PC-9 (cell line): ENCODE measurements around the gene RIMOC1. TPM values are rescaled to one million over a fixed set of nuclear protein-coding genes. Genes with fewer than 3 reads are reported as not detected.

Experiments used
- BruUV-seq: library from RNA; stranded (reverse); fragments of 400-500 nt; replicated peaks from 2 replicates; lab custom pipeline; 2021; lab: Mats Ljungman, UMichigan
- CTCF ChIA-PET: fragments of 300-600 bp; sonication (Branson Sonifier 250); formaldehyde crosslinking; loops from one replicate; lab custom pipeline; 2022; ENCODE audit warnings: antibody characterized with exemption; lab: Charles Lee
- POLR2A ChIA-PET: fragments of 300-600 bp; sonication (Branson Sonifier 250); formaldehyde crosslinking; loops from one replicate; lab custom pipeline; 2022; ENCODE audit warnings: antibody characterized with exemption; ENCODE audit not compliant: unreplicated experiment; lab: Charles Lee
- DNase-seq, 2 experiments: peaks; one replicate each; pipeline versions ENCODE4 v3.0.0 to v3.0.0-alpha.2; 2015 to 2022; ENCODE audit warnings: mixed read lengths in 1 of 2
- H2AFZ ChIP-seq: fragments of 200-600 bp; sonication (generic); 2 replicates; pipeline ENCODE4 v1.8.1; 2017; ENCODE audit warnings: antibody characterized with exemption
- H3F3A ChIP-seq: fragments of 200-600 bp; sonication (generic); 2 replicates; pipeline ENCODE4 v1.8.1; 2017; ENCODE audit warnings: antibody characterized with exemption, mild to moderate bottlenecking, low read depth; ENCODE audit not compliant: insufficient read depth
- H3K27ac ChIP-seq: fragments of 200-600 bp; sonication (generic); 2 replicates; pipeline ENCODE4 v1.6.1; 2016; ENCODE audit warnings: mixed run types
- H3K27me3 ChIP-seq: fragments of 200-600 bp; sonication (generic); 2 replicates; pipeline ENCODE4 v1.6.1; 2016; ENCODE audit warnings: low read depth, mixed run types; ENCODE audit not compliant: insufficient read depth
- H3K36me3 ChIP-seq: fragments of 200-600 bp; sonication (generic); 2 replicates; pipeline ENCODE4 v1.6.1; 2016; ENCODE audit warnings: low read depth, mixed run types
- H3K4me1 ChIP-seq: fragments of 200-600 bp; sonication (generic); replicated peaks from 2 replicates; pipeline ENCODE4 v1.6.1; 2016; ENCODE audit warnings: mixed run types; ENCODE audit not compliant: insufficient read depth
- H3K4me2 ChIP-seq: fragments of 200-600 bp; sonication (generic); 2 replicates; pipeline ENCODE4 v1.6.1; 2017; ENCODE audit warnings: mixed run types
- H3K4me3 ChIP-seq: fragments of 200-600 bp; sonication (generic); 2 replicates; pipeline ENCODE4 v1.6.1; 2016; ENCODE audit warnings: mixed run types
- H3K79me2 ChIP-seq: fragments of 200-600 bp; sonication (generic); 2 replicates; pipeline ENCODE4 v1.6.1; 2017; ENCODE audit warnings: low read depth, mixed run types
- H3K9me2 ChIP-seq: fragments of 200-600 bp; sonication (generic); 2 replicates; pipeline ENCODE4 v1.8.1; 2017; ENCODE audit warnings: mild to moderate bottlenecking; ENCODE audit not compliant: insufficient read depth
- H3K9me3 ChIP-seq: fragments of 200-600 bp; sonication (generic); 2 replicates; pipeline ENCODE4 v1.8.1; 2016; ENCODE audit warnings: low read depth; ENCODE audit not compliant: insufficient read depth
- H4K20me1 ChIP-seq: fragments of 200-600 bp; sonication (generic); 2 replicates; pipeline ENCODE4 v1.8.1; 2017; ENCODE audit not compliant: insufficient read depth
- CTCF ChIP-seq: fragments of 200-600 bp; sonication (generic); conservative IDR thresholded peaks from 2 replicates; pipeline ENCODE4 v1.6.1; 2017; ENCODE audit warnings: mixed run types, antibody characterized with exemption, mild to moderate bottlenecking, moderate library complexity
- EZH2 ChIP-seq: fragments of 200-600 bp; sonication (generic); IDR thresholded peaks from 2 replicates; pipeline ENCODE4 v1.8.0; 2017; ENCODE audit warnings: antibody characterized with exemption, low read depth
- intact Hi-C: fragments of 100-400 bp; cut with micrococcal nuclease; formaldehyde crosslinking; loops from one replicate; pipeline ENCODE4 v1.10.0; 2022; ENCODE audit not compliant: unreplicated experiment
- total RNA-seq: library from RNA; stranded (reverse); gene quantifications from 2 replicates; pipeline ENCODE4 v1.2.3, GENCODE V29; 2021

Gene RIMOC1
- total RNA-seq, 1 experiment from 2014 or later: 68.6 TPM

DNA sequence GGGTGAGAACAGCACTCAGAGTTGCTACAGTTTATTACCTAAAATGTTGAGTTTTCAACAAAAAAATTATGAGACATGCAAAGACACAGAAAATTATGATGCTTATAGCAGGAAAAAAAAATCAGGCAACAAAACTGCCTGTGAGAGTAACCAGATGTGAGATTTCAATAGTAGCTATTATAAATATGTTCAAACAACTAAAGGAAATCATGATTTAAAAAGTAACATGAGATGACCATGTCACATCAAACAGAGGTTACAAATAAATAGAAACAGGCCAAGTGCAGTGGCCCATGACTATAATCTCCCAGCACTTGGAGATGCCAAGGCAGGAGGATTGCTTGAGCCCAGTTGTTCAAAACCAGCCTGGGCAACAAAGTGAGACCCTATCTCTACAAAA, 12.1 kb upstream of the RIMOC1 start:
- no peak for TF ChIP-seq EZH2
- TF ChIP-seq CTCF: no peak
- H3K4me3 ChIP-seq: no peak overlapping the region
- no peaks in the 10 kb centered on the region for H3K79me2 ChIP-seq
- no peak overlapping the region for H3K4me2 ChIP-seq
- intact Hi-C loops: no loop called here
- no peaks in the 10 kb centered on the region for H3F3A ChIP-seq
- H3K4me1 ChIP-seq: peaks cover 5% of the 10 kb centered on the region; the same call in 1 of the 2 replicates
- H4K20me1 ChIP-seq: no peaks in the 10 kb centered on the region
- POLR2A ChIA-PET: no interaction called here
- peaks cover 9% of the 10 kb centered on the region; the same call in 1 of the 2 replicates for H3K27me3 ChIP-seq
- no peak for DNase-seq
- CTCF ChIA-PET: no interaction called here
- no peaks in the 10 kb centered on the region for H3K36me3 ChIP-seq
- no peaks in the 10 kb centered on the region for H3K9me3 ChIP-seq
- BruUV-seq: no TSS peak
- no peak overlapping the region for H2AFZ ChIP-seq
- no peaks in the 10 kb centered on the region for H3K9me2 ChIP-seq
- no peak overlapping the region for H3K27ac ChIP-seq

GRCh38 chr5:41893074-41893851, 10.9 kb upstream of the RIMOC1 start:
- Histone ChIP-seq H3K9me2 (no peaks in the 10 kb centered on the region), H3K27ac (no peak overlapping the region), H2AFZ (no peak overlapping the region), H3K4me2 (no peak overlapping the region), H3K4me3 (no peak overlapping the region), H3K27me3 (peaks cover 9% of the 10 kb centered on the region; the same call in 1 of the 2 replicates), H3F3A (no peaks in the 10 kb centered on the region), H3K9me3 (no peaks in the 10 kb centered on the region), H3K4me1 (peaks cover 5% of the 10 kb centered on the region; the same call in 1 of the 2 replicates), H4K20me1 (no peaks in the 10 kb centered on the region), H3K36me3 (no peaks in the 10 kb centered on the region), H3K79me2 (no peaks in the 10 kb centered on the region)
- ChIA-PET CTCF (interaction anchor here (0.5 kb wide), 1 partner anchor 998 kb away, joined by 16 read pairs; no protein-coding TSS in a partner anchor), POLR2A (no interaction called here)
- no peak for TF ChIP-seq EZH2
- TF ChIP-seq CTCF: no peak
- DNase-seq: no peak
- no TSS peak for BruUV-seq
- intact Hi-C loops: no loop called here

- Histone ChIP-seq H3K27ac (no peak overlapping the region), H3K27me3 (peaks cover 9% of the 10 kb centered on the region; the same call in 1 of the 2 replicates), H3K4me3 (no peak overlapping the region), H3K9me3 (no peaks in the 10 kb centered on the region), H3K79me2 (no peaks in the 10 kb centered on the region), H3F3A (no peaks in the 10 kb centered on the region), H3K4me2 (no peak overlapping the region), H4K20me1 (no peaks in the 10 kb centered on the region), H3K4me1 (peaks cover 5% of the 10 kb centered on the region; the same call in 1 of the 2 replicates), H3K9me2 (no peaks in the 10 kb centered on the region), H2AFZ (no peak overlapping the region), H3K36me3 (no peaks in the 10 kb centered on the region)
- ChIA-PET POLR2A (no interaction called here), CTCF (no interaction called here)
- BruUV-seq: no TSS peak
- intact Hi-C loops: no loop called here
- no peak for TF ChIP-seq EZH2
- no peak for TF ChIP-seq CTCF
- no peak for DNase-seq
Observed at GRCh38 chr5:41896230-41896629, 7.9 kb upstream of the RIMOC1 start.
